A673 (cell line): ENCODE data around the gene ISCA2.

Experiments
- CTCF ChIP-seq: fragments of 300-800, 200-600 bp; sonication (generic); conservative IDR thresholded peaks from 2 replicates; pipeline ENCODE4 v1.5.1; 2017; ENCODE audit warnings: low read depth, mild to moderate bottlenecking, antibody characterized with exemption, low read length, moderate library complexity, mixed read lengths
- EZH2 ChIP-seq: fragments of 200-600 bp; sonication (generic); IDR thresholded peaks from 2 replicates; pipeline ENCODE4 v1.6.1; 2017; ENCODE audit warnings: borderline replicate concordance, low read depth, mild to moderate bottlenecking, mixed read lengths, antibody characterized with exemption, low read length; ENCODE audit not compliant: poor library complexity, severe bottlenecking

GRCh38 chr14:74457565-74457895 lies 36.0 kb upstream of the ISCA2 start:
- no peak for TF ChIP-seq EZH2
- no peak for TF ChIP-seq CTCF
